ENCODE measurements around the gene INPP5B.

Gene INPP5B

GRCh38 chr1:37840711-37841110 lies 106.1 kb downstream of the INPP5B start:
- no peak for DNase-seq (ENCODE audit: low spot score)

- no peak for DNase-seq (ENCODE audit: low spot score)
Measured at GRCh38 chr1:37839676-37840075, 107.2 kb downstream of the INPP5B start.

- no peak for DNase-seq (ENCODE audit: low spot score)
Measured at GRCh38 chr1:37836788-37837187, 110.1 kb downstream of the INPP5B start.

GRCh38 chr1:37831809-37832208 lies 115.0 kb downstream of the INPP5B start:
- no peak for DNase-seq (ENCODE audit: low spot score)

GRCh38 chr1:37831109-37831508 lies 115.7 kb downstream of the INPP5B start:
- no peak for DNase-seq (ENCODE audit: low spot score)

- no peak for DNase-seq (ENCODE audit: low spot score)
Measured at GRCh38 chr1:37828410-37829074, 118.3 kb downstream of the INPP5B start.

GRCh38 chr1:37825506-37825905 lies 121.3 kb downstream of the INPP5B start:
- DNase-seq (ENCODE audit: low spot score) = no peak

GRCh38 chr1:37824001-37824400 lies 122.9 kb downstream of the INPP5B start:
- no peak for DNase-seq (ENCODE audit: low spot score)

- no peak for DNase-seq (ENCODE audit: low spot score)
Measured at GRCh38 chr1:37822906-37823815, 123.7 kb downstream of the INPP5B start.

GRCh38 chr1:37821481-37821880 lies 125.4 kb downstream of the INPP5B start:
- DNase-seq (ENCODE audit: low spot score) = no peak

GRCh38 chr1:37817481-37817880 lies 129.4 kb downstream of the INPP5B start:
- no peak for DNase-seq (ENCODE audit: low spot score)

- DNase-seq (ENCODE audit: low spot score) = no peak
Measured at GRCh38 chr1:37814252-37814651, 132.6 kb downstream of the INPP5B start.

- no peak for DNase-seq (ENCODE audit: low spot score)
Measured at GRCh38 chr1:37813529-37814145, 133.2 kb downstream of the INPP5B start.

- peak; percentile 73 for DNase-seq (ENCODE audit: low spot score)
Measured at GRCh38 chr1:37811027-37811655, 135.7 kb downstream of the INPP5B start.

Data from AG08395 (cell line).